GM19372 (cell line): ENCODE data around the gene PXDC1.

ENCODE experiments used
- ATAC-seq: cut with Tn5 transposase; IDR thresholded peaks from one replicate; pipeline ENCODE4 v1.9.1; 2021; ENCODE audit warnings: mild to moderate bottlenecking, low read depth, moderate library complexity; ENCODE audit not compliant: unreplicated experiment

The PXDC1 gene

GRCh38 chr6:3751077-3751729 lies at the start of gene PXDC1:
Gene PXDC1, minus strand, starts transcription at chr6:3751713. Its CDS starts 182 bp downstream, at chr6:3751531.
- peak; percentile 16 for ATAC-seq

GRCh38 chr6:3800850-3801591 lies 49.5 kb upstream of the PXDC1 start:
- no peak for ATAC-seq

- ATAC-seq: no peak
Measured at GRCh38 chr6:3799719-3800118, 48.2 kb upstream of the PXDC1 start.

DNA sequence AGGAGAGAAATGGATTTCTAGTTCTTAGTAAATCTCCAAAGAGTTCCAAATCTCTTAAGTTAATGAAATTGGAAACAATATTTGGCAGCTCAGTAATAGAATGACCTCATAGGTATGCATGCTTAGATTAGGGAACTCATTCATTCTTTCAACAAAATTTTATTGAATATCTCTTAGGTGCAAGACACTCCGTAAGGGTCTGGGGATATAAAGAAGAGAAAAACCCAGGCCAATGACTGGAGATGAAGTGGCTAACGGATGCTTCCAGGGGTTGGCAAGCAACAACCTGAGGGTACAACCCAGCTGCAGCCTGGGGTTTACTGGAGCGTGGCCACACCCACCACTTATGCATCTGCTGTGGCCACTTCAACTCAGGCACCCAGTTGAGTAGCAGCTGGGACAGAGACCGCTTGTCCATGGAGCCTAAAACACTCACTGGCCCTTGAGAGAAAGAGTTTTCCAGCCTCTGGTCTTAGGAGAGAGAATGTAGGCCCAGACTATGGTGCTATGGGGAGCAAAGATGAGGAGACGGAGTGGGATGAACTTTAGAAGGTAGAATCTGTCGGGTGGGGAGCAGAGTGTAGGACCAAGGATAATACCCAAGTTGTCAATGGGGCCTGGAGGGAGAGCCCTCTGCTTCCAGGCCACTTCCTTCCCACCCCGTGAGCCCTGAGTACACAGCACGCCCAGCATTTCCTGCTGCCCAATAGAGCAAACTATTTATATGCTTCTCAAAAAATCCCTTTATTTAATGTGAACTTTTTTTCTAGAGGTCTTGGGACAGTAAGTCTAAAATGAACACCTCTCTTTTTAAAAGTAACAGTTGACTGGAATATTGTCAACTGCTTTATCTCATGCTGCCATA lies 46.8 kb upstream of the PXDC1 start:
- no peak for ATAC-seq

DNA sequence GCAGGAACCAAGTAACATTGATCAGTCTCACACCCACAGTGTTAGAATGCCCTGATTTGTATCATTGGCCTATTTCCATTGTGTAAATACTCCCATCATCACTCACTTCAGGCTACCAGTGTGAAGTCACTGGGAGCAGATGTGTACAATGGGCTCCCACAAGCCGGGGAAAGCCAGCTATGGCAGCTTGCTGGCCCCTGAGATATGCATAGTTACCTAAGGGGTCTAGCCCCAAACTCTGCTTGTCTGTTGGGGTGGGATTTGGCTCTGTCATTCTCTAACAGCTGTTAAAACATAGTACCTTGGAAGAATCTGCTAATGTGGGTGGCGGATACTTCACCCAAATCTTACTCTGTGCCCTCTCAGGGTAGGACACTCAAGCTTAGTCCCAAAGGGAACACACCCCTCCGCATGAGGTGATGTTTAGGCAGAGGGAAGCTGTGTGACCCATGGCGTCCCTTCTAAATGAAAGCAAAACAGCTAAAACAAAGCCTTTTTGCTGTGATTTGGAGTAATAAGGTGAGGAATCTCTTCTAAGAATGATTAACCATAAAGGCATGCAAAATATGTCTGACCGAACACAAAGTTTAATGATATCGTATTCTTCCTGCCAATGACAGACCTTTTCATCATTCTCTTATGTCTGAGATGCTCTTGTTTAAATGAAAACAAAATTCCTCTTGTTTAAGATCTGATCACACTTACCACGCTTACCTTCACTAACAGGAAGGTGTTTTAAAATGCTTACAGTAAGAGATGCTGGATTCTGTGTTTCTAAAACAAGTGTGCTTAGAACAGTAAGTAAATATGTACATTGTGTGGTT lies 45.9 kb upstream of the PXDC1 start:
- ATAC-seq: no peak

DNA sequence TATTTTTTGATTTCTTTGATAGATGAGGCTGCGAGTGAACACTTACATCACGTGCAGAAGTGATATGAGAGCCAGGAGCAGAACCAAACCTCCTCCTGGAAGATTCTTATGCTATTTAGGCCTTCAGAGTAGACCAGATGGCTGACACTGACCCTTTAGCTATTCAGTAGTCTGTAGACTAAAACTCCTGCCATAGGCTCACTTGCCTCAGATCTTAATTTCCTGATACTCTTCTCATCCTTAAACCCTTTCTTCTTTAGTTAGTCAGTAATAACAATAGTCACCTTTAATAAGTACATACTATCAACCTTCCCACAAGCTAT lies 45.2 kb upstream of the PXDC1 start:
- ATAC-seq: no peak

GRCh38 chr6:3795836-3796718 lies 44.6 kb upstream of the PXDC1 start:
- ATAC-seq: no peak

DNA sequence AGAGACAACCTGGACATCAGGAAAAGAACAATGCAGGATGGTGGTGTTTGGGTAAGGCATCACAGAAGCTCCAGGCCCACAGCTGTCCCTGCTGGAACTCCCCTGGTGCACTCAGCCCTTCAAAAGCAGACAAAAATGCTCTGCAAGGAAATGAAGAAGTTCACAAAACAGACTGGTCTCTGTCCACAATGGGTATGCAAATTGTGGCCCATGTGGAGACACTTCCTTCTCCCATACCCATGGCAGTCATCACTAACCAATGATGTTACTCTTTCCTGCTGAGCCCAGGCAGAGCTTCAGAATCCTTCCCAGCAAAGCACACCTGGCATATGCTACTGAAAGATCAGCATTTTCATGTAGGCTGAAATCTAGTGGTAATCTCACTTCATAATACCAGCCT lies 42.6 kb upstream of the PXDC1 start:
- ATAC-seq: no peak

- ATAC-seq: no peak
Measured at GRCh38 chr6:3793545-3793944, 42.0 kb upstream of the PXDC1 start.

DNA sequence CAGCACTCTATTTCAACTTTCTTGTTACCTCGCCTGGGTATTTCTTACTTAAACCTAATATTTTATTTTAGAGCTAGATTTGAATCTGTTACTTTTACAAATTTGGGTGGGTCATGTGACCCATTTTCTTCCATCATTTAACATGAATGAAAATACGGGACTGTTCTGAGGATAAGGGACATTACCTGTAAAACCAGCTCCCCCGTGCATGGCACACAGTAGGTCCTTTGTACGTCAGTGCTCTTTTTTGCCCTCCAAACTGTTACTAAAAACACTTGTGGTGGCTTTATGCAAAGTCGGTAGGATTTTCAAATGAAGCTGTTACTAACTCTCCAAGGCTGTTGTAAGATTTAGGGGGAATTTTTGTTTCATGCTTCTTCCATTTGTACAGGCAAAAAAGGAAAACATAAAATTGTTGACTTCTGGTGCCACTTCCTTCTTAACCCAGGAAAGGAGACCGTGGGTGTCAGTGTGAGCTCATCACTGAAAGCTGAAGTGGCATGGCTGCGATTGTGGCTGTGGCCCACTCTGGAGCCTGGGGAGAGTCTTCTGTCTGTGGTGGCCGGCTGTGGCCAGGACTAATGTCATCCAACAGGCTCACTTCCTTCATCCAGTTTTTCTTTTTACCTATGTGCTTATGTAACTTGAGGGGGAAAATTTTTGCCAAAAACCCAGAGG lies 40.2 kb upstream of the PXDC1 start:
- no peak for ATAC-seq

- ATAC-seq: no peak
Measured at GRCh38 chr6:3789896-3790558, 38.5 kb upstream of the PXDC1 start.

GRCh38 chr6:3789018-3789895 lies 37.7 kb upstream of the PXDC1 start:
- ATAC-seq: no peak

- ATAC-seq: no peak
Measured at GRCh38 chr6:3788408-3789017, 37.0 kb upstream of the PXDC1 start.

DNA sequence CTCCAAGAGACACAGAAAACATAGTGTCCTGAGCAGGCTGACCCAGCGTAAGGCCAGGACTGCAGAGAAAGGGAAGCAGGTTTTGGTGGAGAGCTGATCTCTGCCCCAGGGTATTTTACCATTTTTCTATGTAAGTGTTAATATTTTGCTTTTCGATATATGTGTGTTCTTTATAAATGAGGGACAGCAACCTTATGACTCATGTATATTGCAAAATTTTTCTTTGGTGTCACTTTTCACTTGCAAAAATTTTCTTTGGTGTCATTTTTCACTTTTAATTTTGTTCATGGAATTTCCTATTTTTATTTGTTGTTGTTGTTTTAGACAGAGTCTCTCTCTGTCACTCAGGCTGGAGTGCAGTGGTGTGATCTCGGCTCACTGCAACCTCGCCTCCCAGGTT lies 34.6 kb upstream of the PXDC1 start:
- ATAC-seq: no peak

DNA sequence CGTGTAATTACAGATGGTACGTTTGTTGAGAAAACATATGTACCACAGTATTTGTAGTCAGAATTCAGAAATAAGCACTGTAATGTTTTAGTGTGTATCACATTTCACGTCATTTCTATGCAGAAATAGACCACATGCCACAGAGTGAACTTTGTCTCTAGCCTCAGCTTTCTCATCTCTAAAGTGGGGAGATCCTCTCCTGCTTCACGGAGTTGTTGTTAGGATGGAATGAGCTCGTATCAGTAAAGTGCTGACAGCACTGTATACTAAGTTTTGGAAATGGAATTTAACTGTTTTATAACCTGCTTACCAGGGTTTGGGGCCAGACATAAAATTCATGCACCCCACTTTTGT lies 34.2 kb upstream of the PXDC1 start:
- ATAC-seq: no peak

GRCh38 chr6:3784885-3785744 lies 33.6 kb upstream of the PXDC1 start:
- no peak for ATAC-seq
